ENCODE data around the gene ATP6V1D. TPM values are rescaled to one million over a fixed set of nuclear protein-coding genes. Genes with fewer than 3 reads are reported as not detected.

The ATP6V1D gene
- total RNA-seq, 1 experiment from 2014 or later = 77.4 TPM

DNA sequence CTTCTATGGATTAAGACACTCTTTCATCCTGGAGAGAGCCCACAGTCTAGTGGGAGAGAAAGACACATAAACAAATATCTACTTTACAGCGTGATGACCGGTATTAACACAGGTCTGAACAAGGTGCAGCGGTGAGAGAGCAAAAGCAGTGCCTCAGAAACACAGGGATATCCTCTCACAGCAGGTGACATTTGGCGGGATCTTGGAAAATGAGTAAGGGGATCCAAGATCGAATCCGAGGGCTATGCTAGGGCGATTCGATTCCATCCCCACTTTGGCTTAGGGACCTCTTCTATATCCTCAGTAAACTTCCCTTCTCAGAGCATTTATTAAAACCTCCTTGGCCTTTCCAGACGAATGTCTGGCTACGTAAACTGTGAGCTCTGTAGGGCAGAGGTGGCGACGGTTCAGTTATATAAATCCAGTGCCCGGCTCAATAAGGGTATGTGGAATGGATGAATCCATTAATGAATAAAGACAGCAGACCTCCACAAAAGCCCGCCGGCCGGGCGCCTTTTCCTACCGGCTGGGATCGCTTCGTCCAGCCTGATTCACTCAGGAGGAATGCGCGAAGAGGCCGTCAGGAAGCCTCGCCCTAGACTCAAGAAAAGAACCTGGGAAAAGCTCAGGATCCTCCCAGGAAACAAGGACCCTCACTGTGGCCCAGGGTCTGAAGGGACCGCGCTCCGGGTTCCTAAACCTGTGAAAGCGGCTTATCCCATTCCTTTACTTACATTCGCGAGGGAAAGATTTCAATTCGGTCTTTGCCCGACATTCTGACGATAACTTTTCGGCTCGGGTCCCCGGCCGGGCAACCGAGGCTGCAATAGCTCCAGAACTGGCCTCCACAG is 455 bp downstream of the ATP6V1D start:
- H3K9me3 ChIP-seq = no peaks in the 10 kb centered on the region
- DNase-seq = peak in 1 of 2 experiments; percentile 52
- peak overlapping the region; percentile 85 for H3K4me3 Mint-ChIP-seq (ENCODE audit: unreplicated experiment)
- ChIA-PET POLR2A (interaction anchor here (0.6 to 1.3 kb wide), 7 partner anchors 48 to 337 kb away, joined by 3 to 5 read pairs (median 4); partner anchors contain the start of genes PALS1, PLEKHH1 and RDH11), CTCF (interaction anchor here (0.6 to 0.9 kb wide), 13 partner anchors 8 to 813 kb away, joined by 3 to 5 read pairs (median 3); no protein-coding TSS in a partner anchor)
- H3K4me1 ChIP-seq = peaks cover 6% of the 10 kb centered on the region; the same call in 1 of the 2 replicates
- H3K4me3 ChIP-seq (ENCODE audit: low read depth, low read length) = peak overlapping the region; percentile 58
- no peaks in the 10 kb centered on the region for H3K36me3 ChIP-seq (ENCODE audit: control insufficient read depth, insufficient read depth, low read length)
- no peaks in the 10 kb centered on the region for H3K9me3 Mint-ChIP-seq (ENCODE audit: unreplicated experiment)
- TSS peak; percentile 37 for BruUV-seq (replicated peaks)
- peaks cover 20% of the 10 kb centered on the region for H3K36me3 Mint-ChIP-seq (ENCODE audit: insufficient read depth, unreplicated experiment)
- H3K27me3 ChIP-seq (replicated peaks; ENCODE audit: control insufficient read depth, insufficient read depth, low read length) = no peaks in the 10 kb centered on the region
- H3K27ac Mint-ChIP-seq (ENCODE audit: unreplicated experiment) = peak overlapping the region; percentile 96
- peaks cover 7% of the 10 kb centered on the region for H3K4me1 Mint-ChIP-seq (ENCODE audit: low read depth, unreplicated experiment)
- intact Hi-C loops (cut with micrococcal nuclease; ENCODE audit: unreplicated experiment) = loop anchor here (1.0 kb wide), 1 partner anchor 118 kb away; the partner anchor contains the start of gene PALS1
- TF ChIP-seq, protein P1, sequence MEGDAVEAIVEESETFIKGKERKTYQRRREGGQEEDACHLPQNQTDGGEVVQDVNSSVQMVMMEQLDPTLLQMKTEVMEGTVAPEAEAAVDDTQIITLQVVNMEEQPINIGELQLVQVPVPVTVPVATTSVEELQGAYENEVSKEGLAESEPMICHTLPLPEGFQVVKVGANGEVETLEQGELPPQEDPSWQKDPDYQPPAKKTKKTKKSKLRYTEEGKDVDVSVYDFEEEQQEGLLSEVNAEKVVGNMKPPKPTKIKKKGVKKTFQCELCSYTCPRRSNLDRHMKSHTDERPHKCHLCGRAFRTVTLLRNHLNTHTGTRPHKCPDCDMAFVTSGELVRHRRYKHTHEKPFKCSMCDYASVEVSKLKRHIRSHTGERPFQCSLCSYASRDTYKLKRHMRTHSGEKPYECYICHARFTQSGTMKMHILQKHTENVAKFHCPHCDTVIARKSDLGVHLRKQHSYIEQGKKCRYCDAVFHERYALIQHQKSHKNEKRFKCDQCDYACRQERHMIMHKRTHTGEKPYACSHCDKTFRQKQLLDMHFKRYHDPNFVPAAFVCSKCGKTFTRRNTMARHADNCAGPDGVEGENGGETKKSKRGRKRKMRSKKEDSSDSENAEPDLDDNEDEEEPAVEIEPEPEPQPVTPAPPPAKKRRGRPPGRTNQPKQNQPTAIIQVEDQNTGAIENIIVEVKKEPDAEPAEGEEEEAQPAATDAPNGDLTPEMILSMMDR (IDR thresholded peaks at IDR 0.05; ENCODE audit: insufficient read depth in 1 of 2, low read depth in 1 of 2, low read length in 1 of 2, severe bottlenecking in 1 of 2, unreplicated experiment in 1 of 2) = no peak
- H3K27me3 Mint-ChIP-seq (ENCODE audit: insufficient read depth, unreplicated experiment) = no peaks in the 10 kb centered on the region

DNA sequence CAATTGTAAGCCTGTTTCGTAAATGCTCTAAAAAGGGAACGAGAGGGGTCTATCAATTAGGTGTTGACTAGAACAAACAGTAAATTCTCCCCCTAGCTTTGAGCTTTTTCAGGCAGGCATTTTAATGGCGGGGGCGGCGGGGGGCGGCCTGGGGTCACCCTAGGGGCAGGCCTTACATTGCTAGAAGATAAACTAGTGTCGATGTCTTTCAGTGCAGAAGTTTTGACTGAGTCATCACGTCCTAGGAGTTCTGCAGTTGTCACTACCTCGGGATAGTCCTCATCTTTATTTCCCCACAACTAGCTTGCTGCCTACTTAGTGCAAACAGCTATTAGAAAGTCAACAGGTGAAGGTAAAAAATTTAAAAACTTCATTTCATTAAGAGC is 1.6 kb downstream of the ATP6V1D start:
- no peaks in the 10 kb centered on the region for H3K36me3 ChIP-seq (ENCODE audit: control insufficient read depth, insufficient read depth, low read length)
- intact Hi-C loops (cut with micrococcal nuclease; ENCODE audit: unreplicated experiment) = no loop called here
- no peak overlapping the region for H3K4me3 ChIP-seq (ENCODE audit: low read depth, low read length)
- Mint-ChIP-seq H3K9me3 (ENCODE audit: unreplicated experiment) (no peaks in the 10 kb centered on the region), H3K4me3 (ENCODE audit: unreplicated experiment) (peak overlapping the region; percentile 85), H3K4me1 (ENCODE audit: low read depth, unreplicated experiment) (peaks cover 7% of the 10 kb centered on the region), H3K27ac (ENCODE audit: unreplicated experiment) (peak overlapping the region; percentile 96), H3K27me3 (ENCODE audit: insufficient read depth, unreplicated experiment) (no peaks in the 10 kb centered on the region), H3K36me3 (ENCODE audit: insufficient read depth, unreplicated experiment) (peaks cover 13% of the 10 kb centered on the region)
- BruUV-seq (replicated peaks) = no TSS peak
- TF ChIP-seq, protein P1 (IDR thresholded peaks at IDR 0.05; ENCODE audit: insufficient read depth in 1 of 2, low read depth in 1 of 2, low read length in 1 of 2, severe bottlenecking in 1 of 2, unreplicated experiment in 1 of 2) = no peak
- peaks cover 6% of the 10 kb centered on the region; the same call in 1 of the 2 replicates for H3K4me1 ChIP-seq
- no peaks in the 10 kb centered on the region for H3K27me3 ChIP-seq (replicated peaks; ENCODE audit: control insufficient read depth, insufficient read depth, low read length)
- CTCF ChIA-PET = no interaction called here
- POLR2A ChIA-PET = interaction anchor here (0.6 kb wide), 1 partner anchor 178 kb away, joined by 3 read pairs; no protein-coding TSS in a partner anchor
- H3K9me3 ChIP-seq = no peaks in the 10 kb centered on the region
- DNase-seq = no peak

GRCh38 chr14:67357186-67357968 is 2.2 kb downstream of the ATP6V1D start:
- Mint-ChIP-seq H3K4me1 (ENCODE audit: low read depth, unreplicated experiment) (peaks cover 7% of the 10 kb centered on the region), H3K27me3 (ENCODE audit: insufficient read depth, unreplicated experiment) (no peaks in the 10 kb centered on the region), H3K4me3 (ENCODE audit: unreplicated experiment) (peak overlapping the region; percentile 85), H3K27ac (ENCODE audit: unreplicated experiment) (no peak overlapping the region), H3K9me3 (ENCODE audit: unreplicated experiment) (no peaks in the 10 kb centered on the region), H3K36me3 (ENCODE audit: insufficient read depth, unreplicated experiment) (peaks cover 18% of the 10 kb centered on the region)
- Histone ChIP-seq H3K36me3 (ENCODE audit: control insufficient read depth, insufficient read depth, low read length) (no peaks in the 10 kb centered on the region), H3K27me3 (replicated peaks; ENCODE audit: control insufficient read depth, insufficient read depth, low read length) (no peaks in the 10 kb centered on the region), H3K9me3 (no peaks in the 10 kb centered on the region), H3K4me3 (ENCODE audit: low read depth, low read length) (no peak overlapping the region), H3K4me1 (peaks cover 6% of the 10 kb centered on the region; the same call in 1 of the 2 replicates)
- BruUV-seq (replicated peaks) = no TSS peak
- ChIA-PET POLR2A (interaction anchor here (0.6 kb wide), 1 partner anchor 179 kb away, joined by 3 read pairs; no protein-coding TSS in a partner anchor), CTCF (no interaction called here)
- no peak for DNase-seq
- TF ChIP-seq, protein P1 (IDR thresholded peaks at IDR 0.05; ENCODE audit: insufficient read depth in 1 of 2, low read depth in 1 of 2, low read length in 1 of 2, severe bottlenecking in 1 of 2, unreplicated experiment in 1 of 2) = no peak
- intact Hi-C loops (cut with micrococcal nuclease; ENCODE audit: unreplicated experiment) = no loop called here
